ENCODE data around the gene RBM17. TPM values are rescaled to one million over a fixed set of nuclear protein-coding genes. Genes with fewer than 3 reads are reported as not detected.

Gene RBM17
- total and polyA plus RNA-seq, 2 of the 4 experiments (the other 2 are of a cell fraction), result 24.6 to 56.7 TPM

DNA sequence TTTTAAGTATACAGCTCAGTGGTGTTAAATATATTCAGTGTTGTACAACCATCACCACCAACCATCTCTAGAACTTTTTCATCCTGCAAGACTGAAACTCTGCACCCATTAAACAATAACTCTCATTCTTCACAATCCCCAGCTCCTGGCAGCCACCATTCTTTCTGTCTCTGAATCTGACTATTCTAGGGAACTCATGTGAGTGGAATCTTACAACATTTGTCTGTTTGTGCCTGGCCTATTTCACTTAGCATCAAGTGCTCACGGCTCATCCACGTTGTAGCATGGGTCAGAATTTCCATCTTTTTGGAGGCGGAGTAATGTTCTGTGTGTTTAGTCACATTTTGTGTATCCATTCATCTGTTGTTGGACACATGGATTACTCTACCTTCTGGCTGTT lies 73.1 kb downstream of the RBM17 start:
- H3K4me3 ChIP-seq (ENCODE audit: insufficient read depth, low read depth, low read length), result no peak overlapping the region
- H4K20me1 ChIP-seq (ENCODE audit: insufficient read depth, low read length), result peaks cover 9% of the 10 kb centered on the region
- no peak overlapping the region for H4K91ac ChIP-seq (ENCODE audit: insufficient read depth, low read depth, low read length)
- peak overlapping the region; percentile 64; the same call in 1 of the 3 replicates for H2BK15ac ChIP-seq (ENCODE audit: low read depth, low read length)
- peaks cover 11% of the 10 kb centered on the region for H3K4me1 ChIP-seq (ENCODE audit: control insufficient read depth, insufficient read depth, low read length)
- TF ChIP-seq, protein P1, sequence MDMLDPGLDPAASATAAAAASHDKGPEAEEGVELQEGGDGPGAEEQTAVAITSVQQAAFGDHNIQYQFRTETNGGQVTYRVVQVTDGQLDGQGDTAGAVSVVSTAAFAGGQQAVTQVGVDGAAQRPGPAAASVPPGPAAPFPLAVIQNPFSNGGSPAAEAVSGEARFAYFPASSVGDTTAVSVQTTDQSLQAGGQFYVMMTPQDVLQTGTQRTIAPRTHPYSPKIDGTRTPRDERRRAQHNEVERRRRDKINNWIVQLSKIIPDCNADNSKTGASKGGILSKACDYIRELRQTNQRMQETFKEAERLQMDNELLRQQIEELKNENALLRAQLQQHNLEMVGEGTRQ (IDR thresholded peaks at IDR 0.05; ENCODE audit: low read depth, low read length), result no peak
- TF ChIP-seq RFX5 (IDR thresholded peaks at IDR 0.05; ENCODE audit: low read depth, low read length) (no peak), FOS (IDR thresholded peaks at IDR 0.05; ENCODE audit: low read depth, low read length) (no peak), CHD1 (IDR thresholded peaks at IDR 0.05; ENCODE audit: low read depth, low read length) (no peak), BHLHE40 (IDR thresholded peaks at IDR 0.05; ENCODE audit: low read depth, low read length) (no peak), RCOR1 (IDR thresholded peaks at IDR 0.05; ENCODE audit: insufficient replicate concordance, low read length) (no peak), POLR2A (IDR thresholded peaks at IDR 0.05; ENCODE audit: low read depth, low read length) (no peak), MXI1 (IDR thresholded peaks at IDR 0.05; ENCODE audit: borderline replicate concordance, low read depth, low read length) (no peak), RAD21 (IDR thresholded peaks at IDR 0.05; ENCODE audit: low read length) (no peak)
- TF ChIP-seq, protein P2, sequence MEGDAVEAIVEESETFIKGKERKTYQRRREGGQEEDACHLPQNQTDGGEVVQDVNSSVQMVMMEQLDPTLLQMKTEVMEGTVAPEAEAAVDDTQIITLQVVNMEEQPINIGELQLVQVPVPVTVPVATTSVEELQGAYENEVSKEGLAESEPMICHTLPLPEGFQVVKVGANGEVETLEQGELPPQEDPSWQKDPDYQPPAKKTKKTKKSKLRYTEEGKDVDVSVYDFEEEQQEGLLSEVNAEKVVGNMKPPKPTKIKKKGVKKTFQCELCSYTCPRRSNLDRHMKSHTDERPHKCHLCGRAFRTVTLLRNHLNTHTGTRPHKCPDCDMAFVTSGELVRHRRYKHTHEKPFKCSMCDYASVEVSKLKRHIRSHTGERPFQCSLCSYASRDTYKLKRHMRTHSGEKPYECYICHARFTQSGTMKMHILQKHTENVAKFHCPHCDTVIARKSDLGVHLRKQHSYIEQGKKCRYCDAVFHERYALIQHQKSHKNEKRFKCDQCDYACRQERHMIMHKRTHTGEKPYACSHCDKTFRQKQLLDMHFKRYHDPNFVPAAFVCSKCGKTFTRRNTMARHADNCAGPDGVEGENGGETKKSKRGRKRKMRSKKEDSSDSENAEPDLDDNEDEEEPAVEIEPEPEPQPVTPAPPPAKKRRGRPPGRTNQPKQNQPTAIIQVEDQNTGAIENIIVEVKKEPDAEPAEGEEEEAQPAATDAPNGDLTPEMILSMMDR (conservative IDR thresholded peaks at IDR 0.05; ENCODE audit: low read depth, low read length), result no peak
- no peak overlapping the region for H3K4me2 ChIP-seq (ENCODE audit: low read depth, low read length)
- DNase-seq, result no peak
- dilution Hi-C loops (cut with HindIII; ENCODE audit: low sequenced_read_pairs, unreplicated experiment), result no loop called here
- CTCF ChIA-PET, result interaction anchor here (1.1 kb wide), 1 partner anchor 40 kb away, joined by 3 read pairs; no protein-coding TSS in a partner anchor
- H3K14ac ChIP-seq (replicated peaks; ENCODE audit: low read depth, low read length), result no peak overlapping the region
- H3K27me3 ChIP-seq (ENCODE audit: control insufficient read depth, insufficient read depth, low read length), result no peaks in the 10 kb centered on the region
- no peak overlapping the region for H3K27ac ChIP-seq (ENCODE audit: insufficient read depth, low read length)
- no peaks in the 10 kb centered on the region for H3K9me3 ChIP-seq (ENCODE audit: control insufficient read depth, insufficient read depth, low read length)
- H2AK9ac ChIP-seq (replicated peaks; ENCODE audit: low read depth, low read length, poor library complexity), result peak overlapping the region; percentile 11
- peak overlapping the region; percentile 38 for H2BK5ac ChIP-seq (ENCODE audit: low read depth, low read length, poor library complexity, severe bottlenecking)
- no peak overlapping the region for H4K5ac ChIP-seq (ENCODE audit: low read depth, low read length)
- H2AFZ ChIP-seq (replicated peaks; ENCODE audit: low read length, poor library complexity), result no peak overlapping the region
- peak overlapping the region; percentile 51 for H2AK5ac ChIP-seq (ENCODE audit: low read depth, low read length)
- H3K56ac ChIP-seq (ENCODE audit: extremely low read depth, insufficient read depth, low read length), result no peak overlapping the region
- H3K4ac ChIP-seq (ENCODE audit: low read depth, low read length), result peak overlapping the region; percentile 1; the same call in 1 of the 2 replicates
- H3K18ac ChIP-seq (ENCODE audit: low read depth, low read length), result no peak overlapping the region
- no peak for ATAC-seq (ENCODE audit: low read depth)
- peaks cover 25 to 69% of the 10 kb centered on the region in 2 experiments for H3K79me1 ChIP-seq (ENCODE audit: low read depth in 1 of 2, low read length in 2 of 2)
- POLR2A ChIA-PET (ENCODE audit: unreplicated experiment), result no interaction called here
- H3K9ac ChIP-seq (ENCODE audit: low read depth, low read length), result no peak overlapping the region
- WGBS, 2 experiments (ENCODE audit: extremely low coverage in 2 of 2, insufficient read length in 1 of 2), result no CpG with 5 or more reads among the region's 3 CpGs
- in situ Hi-C loops (cut with MboI; ENCODE audit: low sequenced_read_pairs), result no loop called here
- H3K36me3 ChIP-seq (ENCODE audit: control insufficient read depth, insufficient read depth, low read length), result 0 out of 2 replicates have a peak, but pooled peaks cover 1% of the 10 kb centered on the region
- H3K9me1 ChIP-seq (ENCODE audit: insufficient read depth, low read length), result no peaks in the 10 kb centered on the region
- H3K23ac ChIP-seq (ENCODE audit: low read depth, low read length), result peak overlapping the region; percentile 4; the same call in 1 of the 2 replicates
- no peak overlapping the region for H4K8ac ChIP-seq (ENCODE audit: low read depth in 2 of 2, low read length in 2 of 2)
- intact Hi-C loops (cut with micrococcal nuclease), result loop anchor here (5.0 to 10.0 kb wide), 2 partner anchors 40 to 207 kb away; partner anchors contain the start of gene PFKFB3
- no peak overlapping the region for H2BK120ac ChIP-seq (ENCODE audit: low read depth, low read length)
- no TSS peak for BruUV-seq (replicated peaks)
- no peak overlapping the region for H2BK20ac ChIP-seq (ENCODE audit: low read depth, low read length)

Data from IMR-90 (cell line).